Thyroid gland (tissue), 4 donors: ENCODE results near the gene ST6GAL2. TPM values are rescaled to one million over a fixed set of nuclear protein-coding genes. Genes with fewer than 3 reads are reported as not detected.

Experiments used
- DNase-seq, 2 donors: peaks; one replicate each; pipeline ENCODE4 v3.0.0-alpha.2; 2019
- H3K27ac ChIP-seq, 3 donors: fragments of 200-600 bp; sonication (generic); 1 replicate in 2 of 3; 2 replicates in 1 of 3; pipeline ENCODE4 v1.5.1; 2016 to 2019; ENCODE audit warnings: mild to moderate bottlenecking in 1 of 3, moderate library complexity in 1 of 3
- H3K27me3 ChIP-seq: fragments of 200-600 bp; sonication (generic); one replicate; pipeline ENCODE4 v1.5.1; 2019
- H3K36me3 ChIP-seq, 2 donors: fragments of 200-600 bp; sonication (generic); one replicate each; pipeline ENCODE4 v1.5.1; 2016 to 2019
- H3K4me1 ChIP-seq, 2 donors: fragments of 200-600 bp; sonication (generic); one replicate each; pipeline ENCODE4 v1.5.1; 2017 to 2019
- H3K4me3 ChIP-seq, 3 donors: fragments of 200-600 bp; sonication (generic); replicated peaks in 1 of 3; 1 replicate in 2 of 3; 2 replicates in 1 of 3; pipeline ENCODE4 v1.5.1; 2016; ENCODE audit warnings: mild to moderate bottlenecking in 1 of 3
- H3K9me3 ChIP-seq: fragments of 200-600 bp; sonication (generic); one replicate; pipeline ENCODE4 v1.5.1; 2017
- POLR2A ChIP-seq, 2 donors: fragments of 450-650 bp; IDR thresholded peaks; one replicate each; pipeline ENCODE4 v1.6.1; 2017; ENCODE audit warnings: antibody characterized with exemption in 2 of 2, mild to moderate bottlenecking in 2 of 2, moderate library complexity in 1 of 2
- WGBS, 2 donors: methylation state at CpG; one replicate each; pipeline ENCODE4 v1.1.5; 2017; 5-methylcytosine and 5-hydroxymethylcytosine counted together
- intact Hi-C: fragments of 100-400 bp; cut with DNase I; formaldehyde crosslinking; loops from one replicate; pipeline ENCODE4 v1.15.1; 2023
- total RNA-seq, 4 donors: library from RNA; depleted of rRNA; stranded (reverse); fragments of >200 nt; gene quantifications; one replicate each; pipeline ENCODE4 v1.2.3, GENCODE V29; 2016
- TF ChIP-seq, protein P1 (sequence below), 6 experiments: fragments of 200-600 bp in 3 of 6; fragments of 450-650 bp in 3 of 6; sonication (generic) in 3 of 6; IDR thresholded peaks; one replicate each; pipeline ENCODE4 v1.5.1; 2016 to 2019; ENCODE audit warnings: antibody characterized with exemption in 6 of 6, mild to moderate bottlenecking in 2 of 6, inconsistent platforms in 1 of 6, moderate library complexity in 1 of 6

Gene ST6GAL2
- total RNA-seq, 4 donors from 2014 or later: 17.6 to 94.5 (median 49.9) TPM

DNA sequence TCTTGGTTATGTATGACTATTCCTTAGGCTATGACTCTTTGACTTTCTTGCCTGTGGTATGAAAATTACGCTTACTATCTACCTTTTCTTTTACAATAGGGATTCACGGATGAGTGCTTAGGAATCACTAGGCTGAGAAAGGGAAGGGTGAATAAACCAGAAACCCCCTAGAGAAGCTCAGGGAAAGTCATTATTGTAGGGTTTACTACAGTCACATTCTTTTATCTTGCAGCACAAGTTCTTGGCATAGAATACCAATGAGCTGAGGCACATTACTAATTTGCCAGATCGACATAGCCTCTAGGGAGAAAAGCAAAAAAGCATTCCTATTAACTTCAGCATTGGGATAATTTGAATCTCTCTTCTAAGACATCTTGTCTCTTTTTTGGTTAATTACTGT, 103.3 kb downstream of the ST6GAL2 start:
- Histone ChIP-seq H3K36me3 (no peaks in the 10 kb centered on the region), H3K4me1 (peaks cover 10 to 23% of the 10 kb centered on the region in 2 donors), H3K4me3 (no peak overlapping the region), H3K27me3 (no peaks in the 10 kb centered on the region), H3K27ac (no peak overlapping the region), H3K9me3 (no peaks in the 10 kb centered on the region)
- DNase-seq: no peak
- 53 to 65% methylated on average over 3 of the region's 3 CpGs for WGBS, 2 donors
- intact Hi-C loops: no loop called here
- TF ChIP-seq, protein P1, sequence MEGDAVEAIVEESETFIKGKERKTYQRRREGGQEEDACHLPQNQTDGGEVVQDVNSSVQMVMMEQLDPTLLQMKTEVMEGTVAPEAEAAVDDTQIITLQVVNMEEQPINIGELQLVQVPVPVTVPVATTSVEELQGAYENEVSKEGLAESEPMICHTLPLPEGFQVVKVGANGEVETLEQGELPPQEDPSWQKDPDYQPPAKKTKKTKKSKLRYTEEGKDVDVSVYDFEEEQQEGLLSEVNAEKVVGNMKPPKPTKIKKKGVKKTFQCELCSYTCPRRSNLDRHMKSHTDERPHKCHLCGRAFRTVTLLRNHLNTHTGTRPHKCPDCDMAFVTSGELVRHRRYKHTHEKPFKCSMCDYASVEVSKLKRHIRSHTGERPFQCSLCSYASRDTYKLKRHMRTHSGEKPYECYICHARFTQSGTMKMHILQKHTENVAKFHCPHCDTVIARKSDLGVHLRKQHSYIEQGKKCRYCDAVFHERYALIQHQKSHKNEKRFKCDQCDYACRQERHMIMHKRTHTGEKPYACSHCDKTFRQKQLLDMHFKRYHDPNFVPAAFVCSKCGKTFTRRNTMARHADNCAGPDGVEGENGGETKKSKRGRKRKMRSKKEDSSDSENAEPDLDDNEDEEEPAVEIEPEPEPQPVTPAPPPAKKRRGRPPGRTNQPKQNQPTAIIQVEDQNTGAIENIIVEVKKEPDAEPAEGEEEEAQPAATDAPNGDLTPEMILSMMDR (IDR thresholded peaks at IDR 0.05): no peak
- TF ChIP-seq POLR2A (IDR thresholded peaks at IDR 0.05): no peak

GRCh38 chr2:106781196-106781595, 104.8 kb downstream of the ST6GAL2 start:
- TF ChIP-seq POLR2A (IDR thresholded peaks at IDR 0.05): no peak
- TF ChIP-seq, protein P1 (IDR thresholded peaks at IDR 0.05): no peak
- 47 to 63% methylated on average over 3 of the region's 3 CpGs for WGBS, 2 donors
- Histone ChIP-seq H3K27ac (peak overlapping the region; percentile 4 to 50 (median 33)), H3K36me3 (no peaks in the 10 kb centered on the region), H3K4me1 (peaks cover 10 to 23% of the 10 kb centered on the region in 2 donors), H3K9me3 (no peaks in the 10 kb centered on the region), H3K4me3 (no peak overlapping the region), H3K27me3 (no peaks in the 10 kb centered on the region)
- DNase-seq: peak; percentile 54 to 55
- intact Hi-C loops: no loop called here

DNA sequence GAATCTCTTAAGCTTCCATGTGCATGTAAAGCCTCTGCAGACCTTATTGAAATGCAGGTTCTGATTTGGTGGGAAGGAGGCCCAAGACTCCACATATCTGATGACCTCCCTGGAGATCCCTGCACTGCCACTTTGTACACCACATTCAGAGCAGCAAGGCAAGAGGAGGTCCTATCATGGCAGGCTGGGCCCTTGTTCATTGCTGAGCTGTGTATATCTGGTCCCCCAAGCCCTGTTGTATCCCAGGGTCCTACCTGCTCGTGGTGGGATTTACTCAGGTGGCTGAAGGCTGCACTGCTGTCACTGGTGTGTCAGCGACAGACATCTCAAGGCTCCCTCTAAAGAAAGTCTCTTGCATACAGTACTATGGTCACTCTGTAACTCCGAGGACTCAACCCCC, 114.2 kb downstream of the ST6GAL2 start:
- TF ChIP-seq, protein P1 (IDR thresholded peaks at IDR 0.05): no peak
- TF ChIP-seq POLR2A (IDR thresholded peaks at IDR 0.05): no peak
- Histone ChIP-seq H3K27me3 (no peaks in the 10 kb centered on the region), H3K4me1 (no peaks in the 10 kb centered on the region), H3K36me3 (no peaks in the 10 kb centered on the region), H3K4me3 (no peak overlapping the region), H3K9me3 (no peaks in the 10 kb centered on the region), H3K27ac (no peak overlapping the region)
- 64 to 92% methylated on average over 3 of the region's 3 CpGs for WGBS, 2 donors
- intact Hi-C loops: no loop called here
- DNase-seq: no peak

- no peak overlapping the region for H3K4me3 ChIP-seq
- 92 to 94% methylated on average over 2 of the region's 2 CpGs for WGBS, 2 donors
- TF ChIP-seq POLR2A (IDR thresholded peaks at IDR 0.05): no peak
- TF ChIP-seq, protein P1 (IDR thresholded peaks at IDR 0.05): no peak
- intact Hi-C loops: no loop called here
- no peak overlapping the region for H3K27ac ChIP-seq
- no peaks in the 10 kb centered on the region for H3K36me3 ChIP-seq
- H3K4me1 ChIP-seq: no peaks in the 10 kb centered on the region
- no peaks in the 10 kb centered on the region for H3K27me3 ChIP-seq
- DNase-seq: no peak
- no peaks in the 10 kb centered on the region for H3K9me3 ChIP-seq
Observed at GRCh38 chr2:106770986-106771385, 115.0 kb downstream of the ST6GAL2 start.

DNA sequence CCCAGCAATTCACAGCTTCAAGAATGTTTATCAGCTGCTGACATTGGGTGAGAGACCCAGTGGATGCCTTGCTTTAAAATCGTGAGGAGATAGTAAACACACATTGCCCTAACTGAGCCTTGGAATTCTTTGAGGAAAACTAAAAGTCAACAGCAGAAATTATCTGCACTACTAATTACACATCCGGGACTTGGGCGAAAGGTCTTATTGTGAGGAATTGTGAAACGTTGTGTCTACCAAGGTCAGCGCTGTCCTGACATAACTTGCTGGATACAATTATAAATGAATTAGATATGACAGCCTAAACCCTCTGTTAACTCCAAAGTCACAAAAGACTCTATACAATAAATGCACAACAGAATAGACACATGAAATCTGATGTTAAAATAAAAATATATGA, 121.4 kb downstream of the ST6GAL2 start:
- no peaks in the 10 kb centered on the region for H3K9me3 ChIP-seq
- DNase-seq: no peak
- H3K27ac ChIP-seq: no peak overlapping the region
- 77 to 83% methylated on average over 5 of the region's 5 CpGs for WGBS, 2 donors
- intact Hi-C loops: no loop called here
- no peak overlapping the region for H3K4me3 ChIP-seq
- H3K27me3 ChIP-seq: no peaks in the 10 kb centered on the region
- TF ChIP-seq, protein P1 (IDR thresholded peaks at IDR 0.05): no peak
- no peak for TF ChIP-seq POLR2A (IDR thresholded peaks at IDR 0.05)
- no peaks in the 10 kb centered on the region for H3K36me3 ChIP-seq
- H3K4me1 ChIP-seq: no peaks in the 10 kb centered on the region
